CD4-positive, alpha-beta memory T cell (primary cell): ENCODE results near the gene EIF4EBP3. TPM values are rescaled to one million over a fixed set of nuclear protein-coding genes. Genes with fewer than 3 reads are reported as not detected.

Source experiments
- CTCF ChIA-PET: fragments of 350-600 bp; sonication (Branson Sonifier 250); formaldehyde crosslinking; loops from one replicate; lab custom pipeline; 2021; ENCODE audit warnings: inconsistent platforms; ENCODE audit not compliant: partially characterized antibody; lab: Charles Lee
- POLR2A ChIA-PET: fragments of 350-600 bp; sonication (Branson Sonifier 250); formaldehyde crosslinking; loops from one replicate; lab custom pipeline; 2021; ENCODE audit not compliant: partially characterized antibody; lab: Charles Lee
- DNase-seq, 5 donors: peaks; one replicate each; pipeline versions ENCODE4 v3.0.0 to v3.0.0-alpha.2; 2020 to 2022; ENCODE audit warnings: mixed read lengths in 1 of 5
- H3K27ac ChIP-seq: one replicate; pipeline ENCODE4 v1.7.0; 2013; ENCODE audit warnings: low read depth, low read length
- H3K27me3 ChIP-seq: 2 replicates; pipeline ENCODE4 v1.7.0; 2013; ENCODE audit warnings: mild to moderate bottlenecking, low read length, moderate library complexity; ENCODE audit not compliant: insufficient read depth
- H3K36me3 ChIP-seq: 2 replicates; pipeline ENCODE4 v1.7.0; 2013; ENCODE audit warnings: mild to moderate bottlenecking, low read length, moderate library complexity; ENCODE audit not compliant: insufficient read depth
- H3K4me1 ChIP-seq: 2 replicates; pipeline ENCODE4 v1.7.0; 2013; ENCODE audit warnings: mild to moderate bottlenecking, low read length, moderate library complexity; ENCODE audit not compliant: insufficient read depth
- H3K4me3 ChIP-seq, 2 donors: one replicate each; pipeline ENCODE4 v1.7.0; 2013; ENCODE audit warnings: low read length in 2 of 2, mild to moderate bottlenecking in 1 of 2
- H3K9me3 ChIP-seq, 2 donors: one replicate each; pipeline ENCODE4 v1.7.0; 2013; ENCODE audit warnings: low read length in 2 of 2, control low read depth in 1 of 2; ENCODE audit not compliant: control insufficient read depth in 1 of 2
- H3K27ac Mint-ChIP-seq, 7 donors: one replicate each; pipeline ENCODE4 v1.8.0; 2020 to 2021; ENCODE audit warnings: mixed read lengths in 7 of 7, mild to moderate bottlenecking in 6 of 7, inconsistent platforms in 3 of 7, moderate library complexity in 3 of 7
- H3K27me3 Mint-ChIP-seq, 2 donors: one replicate each; pipeline ENCODE4 v1.8.0; 2020 to 2021; ENCODE audit warnings: mixed read lengths in 2 of 2
- H3K36me3 Mint-ChIP-seq, 2 donors: one replicate each; pipeline ENCODE4 v1.8.0; 2020 to 2021; ENCODE audit warnings: mixed read lengths in 2 of 2, inconsistent platforms in 1 of 2, mild to moderate bottlenecking in 1 of 2
- H3K4me1 Mint-ChIP-seq, 4 donors: one replicate each; pipeline ENCODE4 v1.8.0; 2020 to 2021; ENCODE audit warnings: mixed read lengths in 4 of 4, mild to moderate bottlenecking in 1 of 4
- H3K4me3 Mint-ChIP-seq, 8 donors: one replicate each; pipeline ENCODE4 v1.8.0; 2020 to 2021; ENCODE audit warnings: mixed read lengths in 8 of 8, mild to moderate bottlenecking in 7 of 8, moderate library complexity in 6 of 8, inconsistent platforms in 3 of 8
- H3K9me3 Mint-ChIP-seq, 8 donors: one replicate each; pipeline ENCODE4 v1.8.0; 2020 to 2021; ENCODE audit warnings: mixed read lengths in 8 of 8, mild to moderate bottlenecking in 5 of 8, inconsistent platforms in 3 of 8, moderate library complexity in 1 of 8
- intact Hi-C: fragments of 100-400 bp; cut with micrococcal nuclease; formaldehyde crosslinking; loops from one replicate; pipeline ENCODE4 v1.15.1; 2023
- polyA plus RNA-seq, 2 donors: library from polyadenylated mRNA; unstranded; fragments of 300-500 nt; fragmentation: Illumina TruSeq; gene quantifications; one replicate each; pipeline ENCODE4 v1.2.3, GENCODE V29; 2021
- total RNA-seq, 2 experiments: library from RNA; stranded (reverse); gene quantifications; one replicate each; pipeline ENCODE4 v1.2.3, GENCODE V29; 2021

EIF4EBP3 gene
- total RNA-seq: 10 to 100 TPM; 15.3 to 18.8 TPM
- polyA plus RNA-seq: 10 to 100 TPM; 31.9 to 44.3 TPM

DNA sequence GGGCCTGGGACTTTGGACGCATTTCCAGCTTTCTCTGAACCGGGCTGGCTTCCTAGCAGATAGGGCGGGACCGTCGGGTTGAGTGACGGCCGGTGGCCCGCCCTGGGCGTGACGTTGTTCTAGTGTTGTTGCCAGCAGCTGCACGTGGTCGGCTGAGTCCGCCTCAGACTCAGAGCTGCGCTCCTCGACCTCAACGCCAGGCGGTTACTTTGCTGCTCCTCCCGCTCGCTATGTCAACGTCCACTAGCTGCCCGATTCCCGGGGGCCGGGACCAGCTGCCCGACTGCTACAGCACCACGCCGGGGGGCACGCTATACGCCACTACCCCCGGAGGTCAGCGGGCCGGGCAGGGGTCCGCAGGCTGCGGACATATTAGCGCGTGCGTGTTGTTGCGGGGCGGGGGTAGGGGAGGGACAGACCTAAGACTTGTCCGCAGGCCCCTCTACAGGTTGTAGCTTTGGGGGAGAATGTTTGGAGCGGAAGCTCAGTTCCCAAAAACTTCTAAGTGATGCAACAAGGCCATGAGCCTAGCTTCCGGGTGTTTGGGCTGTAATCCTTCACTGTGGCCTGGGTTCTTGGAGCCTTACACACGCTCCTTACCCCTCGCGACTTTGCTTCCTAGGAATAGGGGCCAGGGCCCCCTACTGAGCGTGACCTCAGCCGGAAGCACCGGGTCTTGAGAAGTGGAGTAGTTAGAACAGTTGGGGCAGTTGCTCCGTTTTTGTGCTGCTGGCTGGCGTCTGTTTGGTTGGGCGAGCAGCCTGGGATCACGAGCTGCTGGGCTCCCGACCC, at the start of gene EIF4EBP3:
TSS of gene EIF4EBP3 (plus strand) at position 155 of the 792 bp plus-strand sequence. CDS start at position 231, 76 bp downstream.
- intact Hi-C loops: loop anchor here (1.0 kb wide), 4 partner anchors 10 to 100 kb away; partner anchors contain the start of genes APBB3, IK, NDUFA2 and SLC35A4
- POLR2A ChIA-PET: interaction anchor here (0.6 to 5.3 kb wide), 26 partner anchors 8 to 1069 kb away, joined by 3 to 79 read pairs (median 7); partner anchors contain the start of genes ANKHD1, APBB3, CD14 and HARS1
- Histone ChIP-seq H3K4me3 (peak within 1 kb of the TSS; percentile 57 to 76), H3K27ac (peak within 1 kb of the TSS; percentile 77), H3K27me3 (no peaks in the 10 kb centered on the region), H3K4me1 (peaks cover 30% of the 10 kb centered on the region), H3K36me3 (peaks cover 29% of the 10 kb centered on the region), H3K9me3 (no peaks in the 10 kb centered on the region)
- peaks cover 19 to 50% (median 26%) of the 10 kb centered on the region in 4 donors for H3K4me1 Mint-ChIP-seq
- peaks cover 23 to 48% of the 10 kb centered on the region in 2 donors for H3K36me3 Mint-ChIP-seq
- DNase-seq: peak; percentile 84 to 92 (median 87)
- peak within 1 kb of the TSS; percentile 85 to 93 (median 89) for H3K4me3 Mint-ChIP-seq
- CTCF ChIA-PET: interaction anchor here (0.6 to 3.7 kb wide), 22 partner anchors 9 to 175 kb away, joined by 3 to 49 read pairs (median 6); partner anchors contain the start of genes APBB3, CD14, IK and NDUFA2
- H3K9me3 Mint-ChIP-seq: peaks cover 0 to 3% (median 0%) of the 10 kb centered on the region in 8 donors
- peak within 1 kb of the TSS; percentile 91 to 97 (median 97) for H3K27ac Mint-ChIP-seq
- H3K27me3 Mint-ChIP-seq: no peaks in the 10 kb centered on the region

GRCh38 chr5:140497897-140498296, 49.6 kb upstream of the EIF4EBP3 start:
- peaks cover 21 to 45% of the 10 kb centered on the region in 2 donors for H3K36me3 Mint-ChIP-seq
- peak overlapping the region in 3 of 7 donors; percentile 0 to 61 (median 34) for H3K27ac Mint-ChIP-seq
- Histone ChIP-seq H3K4me3 (no peak overlapping the region), H3K36me3 (no peaks in the 10 kb centered on the region), H3K4me1 (no peaks in the 10 kb centered on the region), H3K9me3 (no peaks in the 10 kb centered on the region), H3K27me3 (no peaks in the 10 kb centered on the region), H3K27ac (no peak overlapping the region)
- H3K4me1 Mint-ChIP-seq: peaks cover 10 to 18% (median 17%) of the 10 kb centered on the region in 4 donors
- intact Hi-C loops: no loop called here
- POLR2A ChIA-PET: no interaction called here
- DNase-seq: no peak
- CTCF ChIA-PET: interaction anchor here (1.1 kb wide), 1 partner anchor 137 kb away, joined by 3 read pairs; no protein-coding TSS in a partner anchor
- H3K9me3 Mint-ChIP-seq: no peaks in the 10 kb centered on the region
- H3K4me3 Mint-ChIP-seq: no peak overlapping the region
- no peaks in the 10 kb centered on the region for H3K27me3 Mint-ChIP-seq

DNA sequence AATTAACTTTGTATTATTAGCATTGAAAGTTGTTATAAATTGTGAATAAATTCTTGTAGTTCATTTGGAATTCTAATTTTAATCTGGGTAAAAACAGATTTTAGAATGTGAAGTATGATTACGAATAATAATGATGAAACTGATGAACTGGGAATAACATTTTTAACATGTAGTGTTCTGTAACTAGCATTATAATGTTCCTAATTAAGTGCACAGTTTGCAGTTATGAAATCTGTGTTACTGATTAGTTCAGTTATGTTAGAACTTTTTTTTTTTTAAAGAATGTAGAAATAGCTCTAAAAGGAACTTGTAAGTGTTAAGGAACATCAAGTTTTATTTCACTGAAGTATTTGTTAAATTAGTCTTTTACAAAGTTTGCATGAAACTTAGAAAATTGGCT, 48.9 kb upstream of the EIF4EBP3 start:
- ChIA-PET CTCF (interaction anchor here (1.1 kb wide), 1 partner anchor 137 kb away, joined by 3 read pairs; no protein-coding TSS in a partner anchor), POLR2A (interaction anchor here (0.7 kb wide), 1 partner anchor 63 kb away, joined by 3 read pairs; no protein-coding TSS in a partner anchor)
- intact Hi-C loops: no loop called here
- Mint-ChIP-seq H3K27me3 (no peaks in the 10 kb centered on the region), H3K36me3 (peaks cover 21 to 40% of the 10 kb centered on the region in 2 donors), H3K4me1 (peaks cover 10 to 18% (median 15%) of the 10 kb centered on the region in 4 donors), H3K4me3 (no peak overlapping the region), H3K27ac (no peak overlapping the region), H3K9me3 (no peaks in the 10 kb centered on the region)
- Histone ChIP-seq H3K4me1 (no peaks in the 10 kb centered on the region), H3K36me3 (no peaks in the 10 kb centered on the region), H3K27ac (no peak overlapping the region), H3K9me3 (no peaks in the 10 kb centered on the region), H3K27me3 (no peaks in the 10 kb centered on the region), H3K4me3 (no peak overlapping the region)
- DNase-seq: no peak

- DNase-seq: no peak
- no peak overlapping the region for H3K4me3 ChIP-seq
- peaks cover 18 to 37% of the 10 kb centered on the region in 2 donors for H3K36me3 Mint-ChIP-seq
- CTCF ChIA-PET: no interaction called here
- POLR2A ChIA-PET: no interaction called here
- no peak overlapping the region for H3K27ac Mint-ChIP-seq
- H3K9me3 Mint-ChIP-seq: no peaks in the 10 kb centered on the region
- peaks cover 32% of the 10 kb centered on the region for H3K36me3 ChIP-seq
- intact Hi-C loops: no loop called here
- no peaks in the 10 kb centered on the region for H3K27me3 Mint-ChIP-seq
- H3K4me1 Mint-ChIP-seq: peaks cover 0 to 9% (median 6%) of the 10 kb centered on the region in 4 donors
- no peak overlapping the region for H3K27ac ChIP-seq
- H3K4me1 ChIP-seq: no peaks in the 10 kb centered on the region
- H3K27me3 ChIP-seq: no peaks in the 10 kb centered on the region
- no peak overlapping the region for H3K4me3 Mint-ChIP-seq
- no peaks in the 10 kb centered on the region for H3K9me3 ChIP-seq
Observed at GRCh38 chr5:140502834-140503233, 44.6 kb upstream of the EIF4EBP3 start.

DNA sequence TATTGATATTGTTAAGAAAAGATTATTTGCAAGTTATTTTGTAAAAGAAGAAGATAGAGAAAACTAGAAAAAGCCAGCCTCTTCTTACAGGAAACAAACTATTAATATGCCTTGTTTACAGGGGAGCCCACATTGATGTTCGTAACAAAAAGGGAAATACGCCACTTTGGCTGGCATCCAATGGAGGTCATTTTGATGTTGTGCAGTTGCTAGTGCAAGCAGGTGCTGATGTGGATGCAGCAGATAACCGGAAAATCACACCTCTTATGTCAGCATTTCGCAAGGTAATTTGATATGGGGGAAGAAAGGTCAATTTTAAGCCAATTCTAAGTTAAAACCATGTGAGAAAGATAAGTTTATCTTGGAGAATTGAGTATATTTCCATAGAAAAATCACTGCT, 37.6 kb upstream of the EIF4EBP3 start:
- Histone ChIP-seq H3K4me1 (no peaks in the 10 kb centered on the region), H3K36me3 (peaks cover 72% of the 10 kb centered on the region), H3K4me3 (no peak overlapping the region), H3K9me3 (no peaks in the 10 kb centered on the region), H3K27me3 (no peaks in the 10 kb centered on the region), H3K27ac (no peak overlapping the region)
- ChIA-PET POLR2A (no interaction called here), CTCF (no interaction called here)
- peak overlapping the region in 1 of 7 donors; percentile 42 for H3K27ac Mint-ChIP-seq
- intact Hi-C loops: no loop called here
- DNase-seq: no peak
- H3K36me3 Mint-ChIP-seq: peaks cover 46 to 70% of the 10 kb centered on the region in 2 donors
- no peak overlapping the region for H3K4me3 Mint-ChIP-seq
- no peaks in the 10 kb centered on the region for H3K27me3 Mint-ChIP-seq
- H3K9me3 Mint-ChIP-seq: no peaks in the 10 kb centered on the region
- H3K4me1 Mint-ChIP-seq: no peaks in the 10 kb centered on the region

DNA sequence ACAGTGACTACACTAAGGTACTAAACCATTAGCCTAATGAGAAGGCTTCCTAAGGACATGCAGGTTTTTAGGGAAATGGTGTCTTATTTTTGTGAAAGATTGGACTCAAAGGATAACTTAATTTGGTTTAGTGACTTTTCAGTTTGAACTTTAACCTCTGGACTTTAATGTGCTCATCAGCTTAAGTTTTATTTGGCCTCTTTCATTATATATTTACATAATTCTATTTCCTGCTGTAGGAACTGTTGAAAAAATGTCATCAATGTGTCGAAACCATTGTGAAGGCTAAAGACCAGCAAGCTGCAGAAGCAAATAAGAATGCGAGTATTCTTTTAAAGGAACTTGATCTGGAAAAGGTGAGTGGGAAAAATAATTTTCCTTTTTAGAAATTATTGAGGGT, 34.3 kb upstream of the EIF4EBP3 start:
- Mint-ChIP-seq H3K4me1 (no peaks in the 10 kb centered on the region), H3K27ac (no peak overlapping the region), H3K9me3 (no peaks in the 10 kb centered on the region), H3K36me3 (peaks cover 39 to 57% of the 10 kb centered on the region in 2 donors), H3K27me3 (no peaks in the 10 kb centered on the region), H3K4me3 (no peak overlapping the region)
- H3K9me3 ChIP-seq: no peaks in the 10 kb centered on the region
- H3K4me1 ChIP-seq: no peaks in the 10 kb centered on the region
- ChIA-PET POLR2A (interaction anchor here (1.1 kb wide), 1 partner anchor 44 kb away, joined by 4 read pairs; the partner anchor contains the start of gene SRA1), CTCF (no interaction called here)
- peaks cover 49% of the 10 kb centered on the region for H3K36me3 ChIP-seq
- H3K27ac ChIP-seq: no peak overlapping the region
- H3K27me3 ChIP-seq: no peaks in the 10 kb centered on the region
- intact Hi-C loops: no loop called here
- no peak for DNase-seq
- H3K4me3 ChIP-seq: no peak overlapping the region

DNA sequence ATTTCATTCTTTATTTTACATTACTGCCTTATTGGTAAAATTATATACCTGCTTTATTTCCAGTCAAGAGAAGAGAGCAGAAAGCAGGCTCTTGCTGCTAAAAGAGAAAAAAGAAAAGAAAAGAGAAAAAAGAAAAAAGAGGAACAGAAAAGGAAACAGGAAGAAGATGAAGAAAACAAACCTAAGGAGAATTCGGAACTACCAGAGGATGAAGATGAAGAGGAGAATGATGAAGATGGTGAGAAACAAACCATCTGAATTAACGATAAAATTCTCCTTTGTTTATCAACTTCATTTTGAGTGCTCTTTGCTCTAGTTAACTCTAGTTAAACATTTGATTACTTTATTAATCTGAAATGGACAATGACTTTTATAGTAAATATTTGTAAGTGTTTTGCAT, 23.5 kb upstream of the EIF4EBP3 start:
- Histone ChIP-seq H3K36me3 (peaks cover 42% of the 10 kb centered on the region), H3K4me1 (no peaks in the 10 kb centered on the region), H3K27ac (no peak overlapping the region), H3K4me3 (no peak overlapping the region), H3K27me3 (no peaks in the 10 kb centered on the region), H3K9me3 (no peaks in the 10 kb centered on the region)
- no peaks in the 10 kb centered on the region for H3K27me3 Mint-ChIP-seq
- peak overlapping the region in 3 of 7 donors; percentile 35 to 51 (median 37) for H3K27ac Mint-ChIP-seq
- H3K4me3 Mint-ChIP-seq: no peak overlapping the region
- peaks cover 0 to 3% (median 0%) of the 10 kb centered on the region in 8 donors for H3K9me3 Mint-ChIP-seq
- peaks cover 33 to 50% of the 10 kb centered on the region in 2 donors for H3K36me3 Mint-ChIP-seq
- CTCF ChIA-PET: no interaction called here
- POLR2A ChIA-PET: interaction anchor here (0.7 kb wide), 1 partner anchor 170 kb away, joined by 3 read pairs; no protein-coding TSS in a partner anchor
- H3K4me1 Mint-ChIP-seq: peaks cover 0 to 2% (median 0%) of the 10 kb centered on the region in 4 donors
- DNase-seq: no peak
- intact Hi-C loops: no loop called here
